Activated CD8-positive, alpha-beta memory T cell treated with anti-CD3 and anti-CD28 coated beads, Interleukin-2, amount 50 U/mL, for 48 hours (primary cell): ENCODE measurements around the gene HMG20B.

Experiments used
- DNase-seq: peaks from one replicate; pipeline ENCODE4 v3.0.0-alpha.2; 2020

Gene HMG20B

GRCh38 chr19:3622224-3622623 lies 49.5 kb downstream of the HMG20B start:
- DNase-seq = no peak

DNA sequence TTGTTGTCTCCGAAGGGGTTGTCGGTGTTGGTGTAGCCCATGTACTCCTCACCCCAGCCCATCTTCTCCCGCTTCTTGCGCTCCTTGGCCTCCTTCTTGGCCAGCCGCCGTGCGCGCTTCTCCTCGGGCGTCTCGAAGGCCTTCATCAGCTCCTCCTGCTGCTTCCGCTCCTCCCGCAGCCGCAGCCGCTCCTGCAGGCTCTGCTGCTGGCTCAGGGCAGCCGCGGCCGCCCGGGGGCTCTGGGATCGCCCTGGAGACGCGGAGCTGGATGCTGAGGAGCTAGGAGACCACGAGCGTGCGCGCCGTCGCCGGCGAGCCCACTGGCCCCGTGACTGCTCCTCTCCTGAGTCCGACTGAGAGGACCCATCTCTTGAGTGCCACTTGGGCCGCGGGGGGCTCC lies 51.0 kb downstream of the HMG20B start:
- DNase-seq = no peak

DNA sequence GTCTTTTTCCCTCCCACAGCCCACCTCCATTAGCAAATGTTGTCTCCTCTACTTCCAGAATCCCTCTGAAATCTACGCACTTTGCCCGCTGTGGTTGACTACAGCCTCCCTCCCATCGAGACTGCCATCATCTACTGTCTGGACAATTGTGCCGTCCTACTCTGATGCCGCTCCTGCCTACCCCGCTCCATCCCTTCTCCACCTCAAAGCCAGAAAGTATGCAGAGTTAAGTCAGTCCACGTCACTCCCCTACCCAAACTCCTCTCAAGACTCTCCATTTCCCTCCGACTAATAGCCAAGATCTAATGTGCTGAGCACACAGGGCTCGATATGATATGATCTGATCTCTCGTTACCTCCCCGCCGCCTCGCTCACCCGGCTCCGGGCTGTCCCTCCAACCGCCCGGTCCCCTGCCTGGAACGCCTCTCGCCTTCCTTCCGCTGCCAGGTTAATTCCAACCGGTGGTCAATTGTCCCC lies 53.3 kb downstream of the HMG20B start:
- DNase-seq = no peak

DNA sequence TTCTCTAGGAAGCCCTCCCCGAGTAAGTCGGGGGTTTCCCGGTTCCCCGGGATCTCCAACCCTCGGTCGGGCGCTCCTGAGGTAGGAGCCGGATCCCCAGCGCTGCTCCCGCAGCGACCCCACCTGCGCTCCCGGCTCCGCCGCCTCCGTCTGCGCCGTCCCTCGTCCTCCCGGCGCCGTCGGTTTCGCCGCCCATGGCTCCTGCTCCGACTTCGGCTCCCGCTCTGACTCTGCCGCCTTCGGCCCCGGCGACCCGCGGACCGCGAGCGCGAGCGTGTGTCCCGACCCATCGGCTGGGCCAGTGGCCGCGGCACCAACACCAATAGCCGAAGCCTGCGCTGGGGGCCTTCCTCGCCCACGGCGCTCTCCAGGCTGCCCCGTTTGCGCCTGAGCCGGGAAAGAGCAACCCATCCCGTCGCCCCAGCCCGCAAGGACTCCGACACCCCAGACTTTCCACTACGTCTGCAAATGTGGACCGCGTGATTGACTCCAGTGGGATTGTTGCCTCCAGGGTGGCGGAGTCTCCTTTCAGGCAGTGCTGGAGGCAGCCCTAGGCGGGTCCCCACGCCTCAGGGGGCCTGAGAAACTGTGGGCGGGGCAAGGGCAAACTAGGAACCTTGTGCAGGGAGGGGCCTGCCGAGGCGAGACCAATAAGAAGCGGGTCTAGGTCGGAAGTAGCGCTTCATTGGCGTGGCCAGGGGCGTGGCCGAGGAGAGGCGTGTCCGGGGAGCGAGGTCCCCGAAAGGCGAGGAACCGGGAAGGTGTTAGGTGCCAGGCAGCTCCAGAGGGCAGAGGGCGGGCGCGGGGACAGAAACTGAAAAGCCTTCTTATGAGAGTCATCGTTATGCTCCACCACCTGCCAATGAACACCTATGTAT lies 54.0 kb downstream of the HMG20B start, which contains the start of gene CACTIN:
Gene CACTIN, minus strand, starts transcription at position 318 of the 878 bp plus-strand sequence. Its CDS starts 28 bp downstream, at position 290.
- DNase-seq = peak; percentile 98

- DNase-seq = no peak
Observed at GRCh38 chr19:3627351-3627723, 54.6 kb downstream of the HMG20B start.
